HG03354 (cell line): Measurements from ENCODE around the gene TESMIN.

Experiments used
- ATAC-seq: cut with Tn5 transposase; IDR thresholded peaks from one replicate; pipeline ENCODE4 v1.9.1; 2021; ENCODE audit warnings: mild to moderate bottlenecking; ENCODE audit not compliant: unreplicated experiment, poor library complexity, severe bottlenecking

TESMIN gene

GRCh38 chr11:68666849-68667248 lies 84.5 kb downstream of the TESMIN start:
- no peak for ATAC-seq

DNA sequence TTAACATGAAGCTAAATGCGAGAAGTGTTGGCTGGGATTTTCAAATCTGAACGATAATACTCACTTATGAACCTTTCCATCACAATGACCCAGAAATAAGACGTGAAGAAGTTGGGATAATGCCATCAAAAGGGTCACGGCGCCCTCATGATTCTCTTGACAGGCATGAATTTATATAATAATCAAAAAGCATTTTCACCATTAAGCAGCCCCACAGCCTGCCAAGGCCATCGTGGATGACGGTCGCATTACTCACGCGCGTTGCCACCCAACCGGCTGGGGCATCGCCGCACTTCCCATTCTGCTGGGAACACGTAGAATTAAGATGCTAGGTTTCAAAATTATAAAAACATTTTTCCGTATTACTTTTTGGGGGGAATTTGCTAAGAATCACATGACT lies 85.9 kb downstream of the TESMIN start:
- ATAC-seq: no peak

DNA sequence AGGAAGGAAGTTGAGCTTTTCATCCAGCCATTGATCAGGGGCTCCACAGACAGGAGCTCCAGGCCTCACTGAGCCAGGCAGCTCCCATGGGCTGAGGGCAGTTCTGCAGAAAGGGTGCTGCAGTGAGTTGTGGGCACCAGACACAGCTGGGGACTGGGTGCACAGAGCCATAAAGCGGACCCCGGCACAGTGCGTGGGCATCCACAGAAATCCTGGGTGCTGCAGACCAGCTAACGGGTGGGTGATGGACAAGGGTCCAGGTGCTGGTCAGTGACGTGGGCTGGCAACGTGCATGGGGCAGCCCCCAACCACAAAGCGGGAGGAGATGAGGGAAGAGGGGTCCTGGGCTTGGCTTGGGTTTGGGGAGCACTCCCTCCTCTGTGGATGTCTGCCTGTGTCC lies 86.4 kb downstream of the TESMIN start:
- ATAC-seq: no peak

DNA sequence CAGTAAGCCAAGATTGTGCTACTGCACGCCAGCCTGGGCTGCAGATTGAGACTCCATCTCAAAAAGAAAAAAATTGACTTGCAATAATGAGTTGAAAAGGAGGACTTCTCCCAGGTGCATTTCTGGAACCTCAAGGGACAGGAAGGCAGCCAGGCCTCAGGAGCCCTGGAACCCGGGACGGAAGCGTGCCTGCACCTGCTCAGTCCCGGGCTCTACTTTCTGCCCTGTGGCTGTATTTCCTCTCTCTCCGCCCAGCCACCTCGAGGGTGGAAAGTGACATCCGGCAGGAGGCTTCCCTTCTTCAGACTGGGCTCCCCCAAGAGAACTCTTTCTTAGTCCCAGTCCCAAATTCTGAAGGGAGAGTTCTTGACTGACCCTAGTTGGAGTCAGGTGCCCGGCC lies 87.2 kb downstream of the TESMIN start:
- ATAC-seq: no peak

DNA sequence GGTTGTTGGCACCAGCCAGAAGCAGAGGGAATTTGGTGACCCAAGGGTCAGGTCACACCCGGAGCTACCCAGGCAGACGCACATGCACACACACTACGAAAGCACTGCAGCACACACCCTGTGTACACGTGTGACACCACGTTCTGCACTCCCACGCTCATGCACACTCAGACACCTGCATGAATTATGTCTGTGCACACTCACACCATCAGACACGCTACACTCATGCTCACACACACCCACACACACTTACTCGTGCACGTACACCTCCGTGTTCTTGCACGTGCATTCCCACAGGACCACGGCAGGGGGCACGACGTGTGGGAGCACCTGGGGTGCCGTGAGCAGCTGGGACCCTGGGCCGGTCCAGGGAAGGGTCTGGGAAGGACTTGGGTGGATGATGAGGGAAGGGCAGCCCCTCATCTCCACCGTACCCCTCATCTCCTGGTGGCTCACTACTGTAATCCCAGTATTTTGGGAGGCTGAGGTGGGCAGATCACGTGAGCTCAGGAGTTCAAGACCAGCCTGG lies 87.8 kb downstream of the TESMIN start:
- no peak for ATAC-seq

- no peak for ATAC-seq
Observed at GRCh38 chr11:68661697-68662603, 89.4 kb downstream of the TESMIN start.

GRCh38 chr11:68661014-68661413 lies 90.3 kb downstream of the TESMIN start:
- no peak for ATAC-seq

DNA sequence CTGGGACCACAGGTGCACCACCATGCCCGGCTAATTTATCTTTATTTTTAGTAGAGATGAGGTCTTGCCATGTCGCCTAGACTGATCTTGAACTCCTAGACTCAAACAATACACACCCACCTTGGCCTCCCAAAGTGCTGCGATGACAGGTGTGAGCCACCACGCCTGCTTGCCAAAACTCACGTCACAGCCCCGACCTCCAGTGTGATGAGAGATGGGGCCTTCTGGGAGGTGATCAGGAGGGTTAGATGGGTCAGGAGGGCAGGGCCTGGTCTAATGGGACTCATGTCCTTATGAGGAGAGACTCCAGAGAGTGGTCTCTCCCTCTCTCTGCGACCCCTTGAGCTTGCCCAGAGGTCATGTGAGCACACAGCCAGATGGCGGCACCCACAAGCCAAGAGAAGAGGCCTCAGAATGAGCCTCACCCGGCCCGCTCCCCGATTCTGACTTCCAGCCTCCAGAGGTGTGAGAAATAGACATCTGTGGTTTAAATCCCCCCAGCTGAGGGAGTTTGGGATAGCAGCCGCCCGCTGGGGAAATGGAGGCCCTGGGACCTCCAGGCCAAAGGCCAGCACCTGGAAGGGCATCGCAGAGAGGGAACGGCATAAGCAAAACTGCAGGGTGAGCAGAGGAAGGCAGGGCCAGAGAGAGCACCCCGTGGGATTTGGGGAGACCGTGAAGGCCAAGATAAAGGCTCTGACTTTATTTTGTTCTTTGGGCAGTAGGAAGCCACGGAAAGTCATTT lies 91.1 kb downstream of the TESMIN start:
- no peak for ATAC-seq

DNA sequence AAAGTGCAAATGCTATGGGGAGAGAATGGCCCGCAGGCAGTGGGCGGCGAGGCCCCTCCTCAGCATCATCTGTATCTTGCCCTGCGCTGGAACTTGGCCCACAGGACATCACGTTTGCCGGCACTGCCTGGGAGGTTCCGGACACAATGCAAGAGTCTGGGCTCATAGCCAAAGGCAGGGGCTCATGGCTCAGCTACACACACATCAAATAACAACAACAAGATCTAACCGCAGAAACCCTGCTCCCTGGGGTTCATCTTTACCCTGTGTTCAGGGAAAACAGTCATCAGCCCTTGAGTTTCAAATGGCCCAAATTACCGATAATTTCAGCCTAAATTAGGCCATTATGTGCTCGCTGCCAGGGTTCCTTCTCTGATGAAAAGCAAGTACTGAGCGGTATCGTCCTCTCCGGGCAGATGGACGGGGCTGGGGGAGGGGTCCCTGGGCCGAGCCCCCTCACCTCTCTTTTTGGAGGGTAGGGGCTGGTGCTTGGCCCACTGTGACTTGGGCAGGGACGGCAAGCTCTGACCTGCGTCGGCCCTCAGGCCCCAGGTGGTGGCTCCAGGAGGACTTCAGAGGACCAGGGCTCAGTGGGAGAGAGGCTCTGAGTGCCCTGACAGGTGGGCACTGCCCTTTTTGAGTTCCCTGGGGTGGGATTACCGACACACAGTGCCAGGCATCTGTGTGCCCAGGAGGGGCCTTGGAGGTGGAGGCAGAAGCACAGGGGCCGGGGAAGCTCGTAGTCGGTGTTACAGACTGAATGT lies 92.0 kb downstream of the TESMIN start:
- no peak for ATAC-seq

DNA sequence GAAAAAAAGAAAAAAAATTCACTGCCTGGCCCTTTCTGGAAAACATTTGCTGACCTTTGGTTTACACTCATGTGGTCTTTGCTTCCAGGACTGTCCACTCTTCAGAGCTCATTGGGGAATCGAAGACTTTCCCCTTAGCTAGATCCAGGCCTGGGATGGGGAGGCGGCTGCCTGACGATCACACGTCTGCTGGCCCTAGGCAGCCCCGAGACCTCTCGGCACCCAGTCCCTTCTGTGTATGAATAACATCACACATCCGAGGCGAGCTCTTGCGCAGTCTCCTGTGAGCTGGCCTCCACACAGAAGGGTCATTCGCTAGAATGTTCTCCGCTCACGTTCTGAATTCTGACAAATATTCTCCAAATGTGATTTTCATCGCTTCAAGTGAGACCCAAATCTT lies 92.7 kb downstream of the TESMIN start:
- ATAC-seq: no peak

- no peak for ATAC-seq
Observed at GRCh38 chr11:68658097-68658496, 93.2 kb downstream of the TESMIN start.
